ENCODE data around the gene MYDGF.

GRCh38 chr19:4622695-4623421, 47.3 kb downstream of the MYDGF start:
- TF ChIP-seq CTCF (IDR thresholded peaks at IDR 0.05; ENCODE audit: poor library complexity, severe bottlenecking) (no peak), SMC3 (conservative IDR thresholded peaks at IDR 0.05; ENCODE audit: poor library complexity) (no peak), EZH2 (IDR thresholded peaks at IDR 0.05; ENCODE audit: borderline replicate concordance, insufficient read depth, low read length, poor library complexity, severe bottlenecking) (no peak), TAF1 (IDR thresholded peaks at IDR 0.05; ENCODE audit: low read depth) (no peak), MXI1 (conservative IDR thresholded peaks at IDR 0.05; ENCODE audit: poor library complexity, severe bottlenecking) (no peak), POLR2AphosphoS5 (IDR thresholded peaks at IDR 0.05) (no peak), RAD21 (conservative IDR thresholded peaks at IDR 0.05) (no peak)
